Esophagus muscularis mucosa (tissue), 4 donors: ENCODE data around the gene KRT222. TPM values are rescaled to one million over a fixed set of nuclear protein-coding genes. Genes with fewer than 3 reads are reported as not detected.

Experiments used
- DNase-seq: peaks from one replicate; pipeline ENCODE4 v3.0.0-alpha.2; 2017; ENCODE audit errors: extremely low spot score
- H3K27ac ChIP-seq, 4 donors: fragments of 200-600 bp; sonication (generic); replicated peaks in 1 of 4; 1 replicate in 3 of 4; 2 replicates in 1 of 4; pipeline ENCODE4 v1.5.1; 2016 to 2019; ENCODE audit warnings: mild to moderate bottlenecking in 1 of 4
- H3K27me3 ChIP-seq, 4 donors: fragments of 200-600 bp; sonication (generic); one replicate each; pipeline versions ENCODE4 v1.5.1 to v1.6.0; 2016 to 2019
- H3K36me3 ChIP-seq, 4 donors: fragments of 200-600 bp; sonication (generic); one replicate each; pipeline ENCODE4 v1.5.1; 2016 to 2019
- H3K4me1 ChIP-seq, 4 donors: fragments of 200-600 bp; sonication (generic); one replicate each; pipeline ENCODE4 v1.5.1; 2016 to 2019
- H3K4me3 ChIP-seq, 4 donors: fragments of 200-600 bp; sonication (generic); 1 replicate in 2 of 4; 2 replicates in 2 of 4; pipeline ENCODE4 v1.5.1; 2016 to 2019; ENCODE audit warnings: mild to moderate bottlenecking in 4 of 4, moderate library complexity in 1 of 4
- H3K9me3 ChIP-seq, 4 donors: fragments of 200-600 bp; sonication (generic); 1 replicate in 3 of 4; 2 replicates in 1 of 4; pipeline ENCODE4 v1.5.1; 2016 to 2019
- EP300 ChIP-seq: sonication (generic); formaldehyde crosslinking; IDR thresholded peaks from one replicate; pipeline ENCODE4 v1.6.1; 2017; ENCODE audit warnings: antibody characterized with exemption
- POLR2A ChIP-seq: fragments of 450-650 bp; IDR thresholded peaks from one replicate; pipeline ENCODE4 v1.6.1; 2017; ENCODE audit warnings: antibody characterized with exemption, moderate library complexity, mild to moderate bottlenecking, low read depth
- POLR2AphosphoS5 ChIP-seq, 2 donors: sonication (generic); formaldehyde crosslinking; IDR thresholded peaks; one replicate each; pipeline ENCODE4 v1.6.1; 2017; ENCODE audit warnings: antibody characterized with exemption in 2 of 2
- WGBS: methylation state at CpG from one replicate; pipeline ENCODE4 v1.1.5; 2018; 5-methylcytosine and 5-hydroxymethylcytosine counted together
- intact Hi-C: fragments of 100-400 bp; cut with DNase I; formaldehyde crosslinking; loops from one replicate; pipeline ENCODE4 v1.15.1; 2023
- total RNA-seq, 4 donors: library from RNA; depleted of rRNA; stranded (reverse); fragments of >200 nt; gene quantifications; one replicate each; pipeline versions ENCODE4 v1.1.0 to v1.2.1, GENCODE V29; 2016
- TF ChIP-seq, protein P1 (sequence below), 3 experiments: fragments of 200-600 bp in 2 of 3; fragments of 450-650 bp in 1 of 3; sonication (generic) in 2 of 3; IDR thresholded peaks; one replicate each; pipeline ENCODE4 v1.5.1; 2017 to 2019; ENCODE audit warnings: antibody characterized with exemption in 3 of 3, mild to moderate bottlenecking in 2 of 3, moderate library complexity in 1 of 3

KRT222 gene
- total RNA-seq, 4 donors from 2014 or later: 0.97 to 3.0 (median 2.7) TPM

GRCh38 chr17:40625311-40625710 lies 39.7 kb downstream of the KRT222 start:
- H3K9me3 ChIP-seq: no peaks in the 10 kb centered on the region
- intact Hi-C loops: no loop called here
- 62% methylated on average over 5 of the region's 5 CpGs for WGBS
- H3K36me3 ChIP-seq: peaks cover 21 to 30% (median 24%) of the 10 kb centered on the region in 4 donors
- H3K27me3 ChIP-seq: peaks cover 0 to 7% (median 0%) of the 10 kb centered on the region in 4 donors
- no peak for DNase-seq
- H3K27ac ChIP-seq: no peak overlapping the region
- TF ChIP-seq POLR2AphosphoS5 (IDR thresholded peaks at IDR 0.05) (no peak), EP300 (no peak), POLR2A (no peak)
- TF ChIP-seq, protein P1, sequence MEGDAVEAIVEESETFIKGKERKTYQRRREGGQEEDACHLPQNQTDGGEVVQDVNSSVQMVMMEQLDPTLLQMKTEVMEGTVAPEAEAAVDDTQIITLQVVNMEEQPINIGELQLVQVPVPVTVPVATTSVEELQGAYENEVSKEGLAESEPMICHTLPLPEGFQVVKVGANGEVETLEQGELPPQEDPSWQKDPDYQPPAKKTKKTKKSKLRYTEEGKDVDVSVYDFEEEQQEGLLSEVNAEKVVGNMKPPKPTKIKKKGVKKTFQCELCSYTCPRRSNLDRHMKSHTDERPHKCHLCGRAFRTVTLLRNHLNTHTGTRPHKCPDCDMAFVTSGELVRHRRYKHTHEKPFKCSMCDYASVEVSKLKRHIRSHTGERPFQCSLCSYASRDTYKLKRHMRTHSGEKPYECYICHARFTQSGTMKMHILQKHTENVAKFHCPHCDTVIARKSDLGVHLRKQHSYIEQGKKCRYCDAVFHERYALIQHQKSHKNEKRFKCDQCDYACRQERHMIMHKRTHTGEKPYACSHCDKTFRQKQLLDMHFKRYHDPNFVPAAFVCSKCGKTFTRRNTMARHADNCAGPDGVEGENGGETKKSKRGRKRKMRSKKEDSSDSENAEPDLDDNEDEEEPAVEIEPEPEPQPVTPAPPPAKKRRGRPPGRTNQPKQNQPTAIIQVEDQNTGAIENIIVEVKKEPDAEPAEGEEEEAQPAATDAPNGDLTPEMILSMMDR (IDR thresholded peaks at IDR 0.05): no peak
- H3K4me3 ChIP-seq: no peak overlapping the region
- H3K4me1 ChIP-seq: peaks cover 0 to 7% (median 2%) of the 10 kb centered on the region in 4 donors

DNA sequence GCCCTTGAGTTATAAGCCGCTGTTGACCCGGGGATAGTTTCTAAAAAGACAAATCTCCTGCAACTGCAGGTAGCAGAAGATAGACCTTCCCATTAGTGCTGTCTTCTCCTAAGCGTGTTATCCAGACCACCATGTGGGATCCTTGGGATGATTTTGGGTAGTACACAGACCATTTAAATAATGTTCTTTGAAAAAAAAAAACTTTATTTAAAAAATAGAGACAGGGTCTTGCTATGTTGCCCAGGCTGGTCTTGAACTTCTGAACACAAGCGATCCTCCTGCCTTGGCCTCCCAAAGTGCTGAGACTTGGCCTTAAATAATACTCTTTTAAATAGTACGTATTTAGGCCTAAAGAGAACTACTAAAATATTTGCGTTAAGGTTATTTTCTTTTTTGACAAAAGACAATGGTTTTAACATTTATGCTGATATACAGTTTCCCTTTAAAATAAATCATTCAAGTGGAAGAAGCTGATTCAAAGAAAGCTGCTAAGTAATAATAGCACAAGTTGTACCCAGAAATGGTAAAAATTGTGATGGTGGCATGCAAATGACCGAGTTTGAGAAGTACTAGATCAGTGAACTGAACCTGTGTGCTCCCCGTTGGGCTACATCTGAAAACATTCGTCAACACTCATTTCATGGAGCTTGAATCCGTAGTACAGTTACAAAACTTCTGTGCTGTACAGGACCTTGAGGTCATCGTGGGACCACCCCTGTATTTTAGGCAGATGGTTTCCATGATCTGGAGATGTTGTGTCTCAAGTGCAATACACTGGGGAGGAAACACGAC lies 41.4 kb downstream of the KRT222 start:
- intact Hi-C loops: no loop called here
- no peak overlapping the region for H3K4me3 ChIP-seq
- DNase-seq: no peak
- TF ChIP-seq POLR2AphosphoS5 (IDR thresholded peaks at IDR 0.05) (no peak), EP300 (no peak), POLR2A (no peak)
- TF ChIP-seq, protein P1 (IDR thresholded peaks at IDR 0.05): no peak
- H3K36me3 ChIP-seq: peaks cover 6 to 13% (median 8%) of the 10 kb centered on the region in 4 donors
- H3K27me3 ChIP-seq: peaks cover 0 to 21% (median 6%) of the 10 kb centered on the region in 4 donors
- 83% methylated on average over 12 of the region's 12 CpGs for WGBS
- peaks cover 3 to 17% (median 10%) of the 10 kb centered on the region in 4 donors for H3K4me1 ChIP-seq
- no peak overlapping the region for H3K27ac ChIP-seq
- H3K9me3 ChIP-seq: no peaks in the 10 kb centered on the region

DNA sequence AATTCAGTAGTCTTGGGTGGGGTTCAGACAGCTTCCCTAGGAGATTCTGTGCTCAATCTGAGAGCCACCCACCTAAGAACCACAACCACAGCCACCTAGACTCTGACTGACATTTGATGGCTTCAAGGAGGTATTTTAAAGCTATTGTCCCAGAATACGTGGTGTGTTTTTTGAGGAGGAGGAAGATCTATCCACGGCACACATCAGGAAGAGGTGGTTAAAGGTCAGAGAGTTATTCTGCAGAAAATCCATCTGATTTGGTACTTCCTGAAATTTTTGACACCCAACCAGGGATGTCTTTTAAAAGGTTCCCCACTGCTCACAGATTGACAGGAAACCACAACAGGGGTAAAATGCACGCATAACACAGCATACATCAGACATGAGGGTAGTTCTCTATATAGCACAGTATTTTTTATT lies 42.5 kb downstream of the KRT222 start:
- WGBS: 26% methylated on average over 3 of the region's 3 CpGs
- Histone ChIP-seq H3K27ac (no peak overlapping the region), H3K4me3 (no peak overlapping the region), H3K27me3 (peaks cover 0 to 31% (median 6%) of the 10 kb centered on the region in 4 donors), H3K36me3 (peaks cover 0 to 3% (median 0%) of the 10 kb centered on the region in 4 donors), H3K4me1 (peaks cover 3 to 20% (median 10%) of the 10 kb centered on the region in 4 donors), H3K9me3 (no peaks in the 10 kb centered on the region)
- intact Hi-C loops: no loop called here
- TF ChIP-seq POLR2A: no peak
- TF ChIP-seq, protein P1 (IDR thresholded peaks at IDR 0.05): no peak
- TF ChIP-seq EP300: no peak
- no peak for TF ChIP-seq POLR2AphosphoS5 (IDR thresholded peaks at IDR 0.05)
- DNase-seq: no peak

DNA sequence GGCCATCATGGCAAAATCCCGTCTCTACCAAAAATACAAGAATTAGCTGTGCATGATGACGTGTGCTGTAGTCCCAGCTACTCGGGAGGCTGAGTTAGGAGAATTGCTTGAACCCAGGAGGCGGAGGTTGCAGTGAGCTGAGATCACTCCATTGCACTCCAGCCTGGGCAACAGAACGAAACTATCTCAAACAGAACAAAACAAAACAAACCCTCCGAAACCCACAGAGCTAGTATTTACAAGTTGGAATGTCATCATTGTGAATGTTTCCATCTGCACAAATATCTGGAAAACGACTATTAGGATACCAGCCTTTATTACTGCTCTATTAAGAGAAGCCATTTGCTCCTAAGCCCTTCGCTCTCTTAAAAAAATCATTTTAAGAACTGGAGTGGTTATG lies 43.4 kb downstream of the KRT222 start:
- TF ChIP-seq EP300 (no peak), POLR2AphosphoS5 (IDR thresholded peaks at IDR 0.05) (peak in 1 of 2 donors; percentile 17)
- 68% methylated on average over 8 of the region's 8 CpGs for WGBS
- no peak for DNase-seq
- Histone ChIP-seq H3K36me3 (no peaks in the 10 kb centered on the region), H3K4me1 (peaks cover 3 to 24% (median 11%) of the 10 kb centered on the region in 4 donors), H3K4me3 (no peak overlapping the region), H3K27me3 (peaks cover 0 to 40% (median 6%) of the 10 kb centered on the region in 4 donors), H3K27ac (peak overlapping the region; percentile 37 to 48 (median 38)), H3K9me3 (no peaks in the 10 kb centered on the region)
- intact Hi-C loops: loop anchor here (2.0 kb wide), 1 partner anchor 105 kb away; no protein-coding TSS in a partner anchor

GRCh38 chr17:40621019-40621418 lies 44.0 kb downstream of the KRT222 start:
- 84% methylated on average over 6 of the region's 6 CpGs for WGBS
- no peaks in the 10 kb centered on the region for H3K9me3 ChIP-seq
- no peaks in the 10 kb centered on the region for H3K36me3 ChIP-seq
- peaks cover 3 to 26% (median 15%) of the 10 kb centered on the region in 4 donors for H3K4me1 ChIP-seq
- H3K27ac ChIP-seq: peak overlapping the region; percentile 37 to 48 (median 38)
- TF ChIP-seq EP300 (no peak), POLR2AphosphoS5 (IDR thresholded peaks at IDR 0.05) (no peak), POLR2A (no peak)
- TF ChIP-seq, protein P1 (IDR thresholded peaks at IDR 0.05): no peak
- no peak for DNase-seq
- H3K27me3 ChIP-seq: peaks cover 0 to 46% (median 6%) of the 10 kb centered on the region in 4 donors
- intact Hi-C loops: loop anchor here (2.0 kb wide), 1 partner anchor 106 kb away; no protein-coding TSS in a partner anchor
- H3K4me3 ChIP-seq: no peak overlapping the region
